Thyroid gland (tissue), 4 donors: ENCODE data around the gene TENT4A. TPM values are rescaled to one million over a fixed set of nuclear protein-coding genes. Genes with fewer than 3 reads are reported as not detected.

ENCODE experiments used
- DNase-seq, 2 donors: peaks; one replicate each; pipeline ENCODE4 v3.0.0-alpha.2; 2019
- H3K27ac ChIP-seq, 3 donors: fragments of 200-600 bp; sonication (generic); 1 replicate in 2 of 3; 2 replicates in 1 of 3; pipeline ENCODE4 v1.5.1; 2016 to 2019; ENCODE audit warnings: mild to moderate bottlenecking in 1 of 3, moderate library complexity in 1 of 3
- H3K27me3 ChIP-seq: fragments of 200-600 bp; sonication (generic); one replicate; pipeline ENCODE4 v1.5.1; 2019
- H3K36me3 ChIP-seq, 2 donors: fragments of 200-600 bp; sonication (generic); one replicate each; pipeline ENCODE4 v1.5.1; 2016 to 2019
- H3K4me1 ChIP-seq, 2 donors: fragments of 200-600 bp; sonication (generic); one replicate each; pipeline ENCODE4 v1.5.1; 2017 to 2019
- H3K4me3 ChIP-seq, 3 donors: fragments of 200-600 bp; sonication (generic); replicated peaks in 1 of 3; 1 replicate in 2 of 3; 2 replicates in 1 of 3; pipeline ENCODE4 v1.5.1; 2016; ENCODE audit warnings: mild to moderate bottlenecking in 1 of 3
- H3K9me3 ChIP-seq: fragments of 200-600 bp; sonication (generic); one replicate; pipeline ENCODE4 v1.5.1; 2017
- POLR2A ChIP-seq, 2 donors: fragments of 450-650 bp; IDR thresholded peaks; one replicate each; pipeline ENCODE4 v1.6.1; 2017; ENCODE audit warnings: antibody characterized with exemption in 2 of 2, mild to moderate bottlenecking in 2 of 2, moderate library complexity in 1 of 2
- WGBS, 2 donors: methylation state at CpG; one replicate each; pipeline ENCODE4 v1.1.5; 2017; 5-methylcytosine and 5-hydroxymethylcytosine counted together
- intact Hi-C: fragments of 100-400 bp; cut with DNase I; formaldehyde crosslinking; loops from one replicate; pipeline ENCODE4 v1.15.1; 2023
- total RNA-seq, 4 donors: library from RNA; depleted of rRNA; stranded (reverse); fragments of >200 nt; gene quantifications; one replicate each; pipeline ENCODE4 v1.2.3, GENCODE V29; 2016
- TF ChIP-seq, protein P1 (sequence below), 6 experiments: fragments of 200-600 bp in 3 of 6; fragments of 450-650 bp in 3 of 6; sonication (generic) in 3 of 6; IDR thresholded peaks; one replicate each; pipeline ENCODE4 v1.5.1; 2016 to 2019; ENCODE audit warnings: antibody characterized with exemption in 6 of 6, mild to moderate bottlenecking in 2 of 6, inconsistent platforms in 1 of 6, moderate library complexity in 1 of 6

The TENT4A gene
- total RNA-seq, 4 donors from 2014 or later: 19.8 to 41.2 (median 29.4) TPM

DNA sequence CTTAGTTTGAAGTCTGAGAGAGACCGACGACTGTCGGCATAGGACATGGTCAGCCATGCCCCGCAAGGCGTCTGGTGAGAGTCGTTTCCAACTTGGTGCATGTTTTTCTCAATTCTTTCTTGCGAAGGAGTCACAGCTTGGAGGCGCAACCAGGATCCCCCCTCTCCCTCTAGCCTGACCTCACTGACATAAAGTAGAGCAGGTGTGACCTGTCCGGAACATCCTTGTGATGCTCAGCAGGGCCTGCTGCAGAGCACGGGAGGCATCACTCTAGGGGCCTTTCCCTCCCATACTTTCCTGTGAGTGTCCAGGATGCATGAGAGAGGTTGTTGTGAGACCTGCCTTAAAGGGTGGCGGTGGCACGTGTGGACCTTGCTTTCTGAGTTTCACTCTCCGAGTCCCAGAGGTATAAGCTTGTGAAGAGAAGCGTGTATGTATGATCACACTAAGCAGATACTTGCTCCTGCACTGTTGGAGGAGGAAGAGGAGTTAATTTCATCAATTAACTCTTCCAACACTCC, 5.0 kb downstream of the TENT4A start:
- no peaks in the 10 kb centered on the region for H3K27me3 ChIP-seq
- TF ChIP-seq, protein P1, sequence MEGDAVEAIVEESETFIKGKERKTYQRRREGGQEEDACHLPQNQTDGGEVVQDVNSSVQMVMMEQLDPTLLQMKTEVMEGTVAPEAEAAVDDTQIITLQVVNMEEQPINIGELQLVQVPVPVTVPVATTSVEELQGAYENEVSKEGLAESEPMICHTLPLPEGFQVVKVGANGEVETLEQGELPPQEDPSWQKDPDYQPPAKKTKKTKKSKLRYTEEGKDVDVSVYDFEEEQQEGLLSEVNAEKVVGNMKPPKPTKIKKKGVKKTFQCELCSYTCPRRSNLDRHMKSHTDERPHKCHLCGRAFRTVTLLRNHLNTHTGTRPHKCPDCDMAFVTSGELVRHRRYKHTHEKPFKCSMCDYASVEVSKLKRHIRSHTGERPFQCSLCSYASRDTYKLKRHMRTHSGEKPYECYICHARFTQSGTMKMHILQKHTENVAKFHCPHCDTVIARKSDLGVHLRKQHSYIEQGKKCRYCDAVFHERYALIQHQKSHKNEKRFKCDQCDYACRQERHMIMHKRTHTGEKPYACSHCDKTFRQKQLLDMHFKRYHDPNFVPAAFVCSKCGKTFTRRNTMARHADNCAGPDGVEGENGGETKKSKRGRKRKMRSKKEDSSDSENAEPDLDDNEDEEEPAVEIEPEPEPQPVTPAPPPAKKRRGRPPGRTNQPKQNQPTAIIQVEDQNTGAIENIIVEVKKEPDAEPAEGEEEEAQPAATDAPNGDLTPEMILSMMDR (IDR thresholded peaks at IDR 0.05): no peak
- TF ChIP-seq POLR2A (IDR thresholded peaks at IDR 0.05): no peak
- no peak overlapping the region for H3K4me3 ChIP-seq
- H3K27ac ChIP-seq: no peak overlapping the region
- DNase-seq: no peak
- intact Hi-C loops: loop anchor here (5.0 kb wide), 1 partner anchor 86 kb away; the partner anchor contains the start of genes NSUN2 and SRD5A1
- no peaks in the 10 kb centered on the region for H3K36me3 ChIP-seq
- peaks cover 50 to 67% of the 10 kb centered on the region in 2 donors for H3K4me1 ChIP-seq
- no peaks in the 10 kb centered on the region for H3K9me3 ChIP-seq
- 79 to 86% methylated on average over 14 of the region's 14 CpGs for WGBS, 2 donors

DNA sequence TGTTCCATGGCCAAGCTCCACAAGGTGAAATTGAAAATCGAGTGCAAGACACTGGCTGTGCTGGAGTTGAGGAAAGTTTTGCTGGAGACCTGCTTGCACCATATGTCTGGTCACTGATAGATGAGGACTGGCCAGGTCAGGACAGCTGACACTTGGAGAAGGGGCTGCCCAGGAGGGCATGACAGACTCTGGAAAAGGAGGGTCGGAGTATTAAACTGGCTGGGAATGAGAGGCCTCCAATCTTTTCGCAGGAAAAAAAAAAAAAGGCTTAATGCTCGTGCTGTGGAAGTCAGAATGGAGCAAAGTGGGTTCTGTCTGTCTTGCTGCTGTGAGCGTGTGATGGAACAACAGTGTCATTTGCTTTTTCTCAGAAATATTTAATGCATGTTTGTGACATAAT, 5.5 kb downstream of the TENT4A start:
- DNase-seq: no peak
- no peak overlapping the region for H3K27ac ChIP-seq
- WGBS, 2 donors: 64 to 74% methylated on average over 5 of the region's 5 CpGs
- H3K4me3 ChIP-seq: no peak overlapping the region
- intact Hi-C loops: loop anchor here (5.0 kb wide), 1 partner anchor 86 kb away; the partner anchor contains the start of genes NSUN2 and SRD5A1
- peaks cover 54 to 71% of the 10 kb centered on the region in 2 donors for H3K4me1 ChIP-seq
- no peak for TF ChIP-seq POLR2A (IDR thresholded peaks at IDR 0.05)
- TF ChIP-seq, protein P1 (IDR thresholded peaks at IDR 0.05): no peak
- no peaks in the 10 kb centered on the region for H3K36me3 ChIP-seq
- no peaks in the 10 kb centered on the region for H3K27me3 ChIP-seq
- H3K9me3 ChIP-seq: no peaks in the 10 kb centered on the region

DNA sequence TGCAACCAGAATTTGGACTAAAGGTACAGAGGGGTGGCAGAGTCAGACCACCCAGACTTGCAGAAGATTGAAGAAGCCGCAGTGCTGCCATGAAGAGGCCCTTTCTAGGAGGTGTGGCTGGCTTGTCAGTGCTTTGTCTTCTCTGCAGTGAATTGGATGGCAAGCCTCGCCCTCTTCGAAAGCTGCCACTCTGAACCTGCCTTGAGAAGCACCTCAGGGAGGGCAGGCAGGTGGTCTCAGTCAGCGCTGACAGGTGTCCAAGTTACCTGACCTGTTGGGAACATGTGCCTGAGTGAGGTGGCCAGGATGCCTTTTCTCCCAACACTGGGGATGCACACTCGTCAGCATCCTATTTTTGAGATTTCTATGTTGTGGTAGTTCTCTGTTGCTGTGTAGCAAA, 6.2 kb downstream of the TENT4A start:
- no peak overlapping the region for H3K4me3 ChIP-seq
- peaks cover 54 to 71% of the 10 kb centered on the region in 2 donors for H3K4me1 ChIP-seq
- intact Hi-C loops: loop anchor here (5.0 kb wide), 1 partner anchor 87 kb away; the partner anchor contains the start of genes NSUN2 and SRD5A1
- TF ChIP-seq, protein P1 (IDR thresholded peaks at IDR 0.05): no peak
- TF ChIP-seq POLR2A (IDR thresholded peaks at IDR 0.05): no peak
- H3K36me3 ChIP-seq: no peaks in the 10 kb centered on the region
- H3K27ac ChIP-seq: no peak overlapping the region
- no peaks in the 10 kb centered on the region for H3K9me3 ChIP-seq
- no peaks in the 10 kb centered on the region for H3K27me3 ChIP-seq
- no peak for DNase-seq
- 88 to 94% methylated on average over 5 of the region's 5 CpGs for WGBS, 2 donors

DNA sequence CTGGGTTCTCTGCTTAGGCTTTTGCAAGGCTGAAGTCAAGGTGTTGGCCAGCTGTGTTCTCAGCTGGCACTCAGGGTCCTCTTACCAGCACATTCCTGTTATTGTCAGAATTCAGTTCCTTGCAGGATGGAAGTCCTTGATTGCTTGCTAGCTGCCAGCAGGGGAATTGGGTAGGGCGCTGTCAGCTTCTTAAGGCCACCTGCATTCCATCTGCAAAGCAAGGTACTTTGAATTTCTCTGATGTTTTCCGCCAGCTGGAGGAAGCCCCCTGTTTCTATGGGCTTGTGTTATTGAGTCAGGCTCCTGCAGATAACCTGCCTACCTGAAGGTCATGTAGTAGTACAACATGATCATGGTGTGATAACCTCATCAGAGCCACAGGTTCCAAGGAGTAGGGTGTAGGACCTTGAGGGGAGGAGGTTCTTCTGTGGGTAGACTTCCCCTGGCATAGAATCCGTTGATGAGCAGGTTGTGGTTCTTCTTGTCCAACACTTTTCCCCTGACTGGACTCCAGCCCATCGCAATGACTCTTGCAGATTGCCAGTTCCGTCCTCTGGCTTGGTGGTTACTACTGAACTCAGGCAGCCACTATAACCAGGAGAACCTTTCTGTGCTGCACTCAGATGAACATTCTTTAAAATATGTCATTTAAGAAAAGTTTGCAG, 6.8 kb downstream of the TENT4A start:
- H3K27me3 ChIP-seq: no peaks in the 10 kb centered on the region
- no peak overlapping the region for H3K4me3 ChIP-seq
- intact Hi-C loops: loop anchor here (5.0 kb wide), 1 partner anchor 88 kb away; the partner anchor contains the start of genes NSUN2 and SRD5A1
- no peaks in the 10 kb centered on the region for H3K9me3 ChIP-seq
- H3K36me3 ChIP-seq: no peaks in the 10 kb centered on the region
- no peak for DNase-seq
- no peak overlapping the region for H3K27ac ChIP-seq
- 90 to 96% methylated on average over 5 of the region's 5 CpGs for WGBS, 2 donors
- peaks cover 50 to 68% of the 10 kb centered on the region in 2 donors for H3K4me1 ChIP-seq
- TF ChIP-seq, protein P1 (IDR thresholded peaks at IDR 0.05): no peak
- TF ChIP-seq POLR2A (IDR thresholded peaks at IDR 0.05): no peak

DNA sequence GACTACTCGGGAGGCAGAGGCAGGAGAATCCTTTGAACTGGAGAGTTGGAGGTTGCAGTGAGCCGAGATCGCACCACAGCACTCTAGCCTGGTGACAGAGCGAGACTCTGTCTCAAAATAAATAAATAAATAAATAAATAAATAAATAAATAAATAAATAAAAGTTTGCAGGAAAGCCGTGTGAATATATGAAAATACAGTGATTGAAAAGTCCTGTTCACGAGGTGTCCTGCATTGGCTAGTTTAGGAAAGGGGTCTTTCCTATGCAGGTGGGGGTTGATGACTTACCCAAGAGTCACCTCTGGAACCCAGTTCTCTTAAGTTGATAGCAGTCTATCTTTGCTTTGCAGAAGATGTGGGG, 7.3 kb downstream of the TENT4A start:
- H3K4me3 ChIP-seq: no peak overlapping the region
- H3K9me3 ChIP-seq: no peaks in the 10 kb centered on the region
- TF ChIP-seq, protein P1 (IDR thresholded peaks at IDR 0.05): no peak
- no peak for TF ChIP-seq POLR2A (IDR thresholded peaks at IDR 0.05)
- H3K4me1 ChIP-seq: peaks cover 45 to 63% of the 10 kb centered on the region in 2 donors
- 91 to 92% methylated on average over 6 of the region's 6 CpGs for WGBS, 2 donors
- H3K36me3 ChIP-seq: no peaks in the 10 kb centered on the region
- H3K27me3 ChIP-seq: no peaks in the 10 kb centered on the region
- no peak overlapping the region for H3K27ac ChIP-seq
- DNase-seq: no peak
- intact Hi-C loops: no loop called here
